Peyer's patch (tissue), 4 donors: ENCODE results near the gene MYH11.

Experiments
- CTCF ChIP-seq, 6 experiments: fragments of 450-650 bp in 4 of 6; fragments of 200-600 bp in 2 of 6; sonication (generic) in 1 of 6; IDR thresholded peaks; one replicate each; pipeline ENCODE4 v1.5.1; 2017 to 2019; ENCODE audit warnings: antibody characterized with exemption in 6 of 6, mild to moderate bottlenecking in 3 of 6, moderate library complexity in 1 of 6
- POLR2A ChIP-seq, 2 donors: fragments of 450-650 bp; IDR thresholded peaks; one replicate each; pipeline ENCODE4 v1.5.1; 2017; ENCODE audit warnings: antibody characterized with exemption in 2 of 2, mild to moderate bottlenecking in 2 of 2, moderate library complexity in 2 of 2

- no peak for TF ChIP-seq CTCF (IDR thresholded peaks at IDR 0.05)
- TF ChIP-seq POLR2A (IDR thresholded peaks at IDR 0.05): no peak
Measured at GRCh38 chr16:15658556-15658955, 198.3 kb downstream of the MYH11 start.
